Activated naive CD4-positive, alpha-beta T cell treated with anti-CD3 and anti-CD28 coated beads, Interleukin-2, amount 50 U/mL, for 24 hours (primary cell): ENCODE data around the gene CSF1R.
"Not testable (repeated sequence)": the region's sequence is repeated elsewhere in the genome, so short reads cannot be mapped to it uniquely, and the experiment has no call there.

Experiments
- H3K27ac Mint-ChIP-seq: one replicate; pipeline ENCODE4 v1.8.0; 2021; ENCODE audit warnings: mild to moderate bottlenecking, mixed read lengths
- H3K27me3 Mint-ChIP-seq: one replicate; pipeline ENCODE4 v1.8.0; 2021; ENCODE audit warnings: mixed read lengths
- H3K36me3 Mint-ChIP-seq: one replicate; pipeline ENCODE4 v1.8.0; 2021; ENCODE audit warnings: mixed read lengths
- H3K4me1 Mint-ChIP-seq: one replicate; pipeline ENCODE4 v1.8.0; 2021; ENCODE audit warnings: mixed read lengths
- H3K4me3 Mint-ChIP-seq: one replicate; pipeline ENCODE4 v1.8.0; 2021; ENCODE audit warnings: mild to moderate bottlenecking, mixed read lengths
- H3K9me3 Mint-ChIP-seq: one replicate; pipeline ENCODE4 v1.8.0; 2021; ENCODE audit warnings: mixed read lengths

Gene CSF1R

DNA sequence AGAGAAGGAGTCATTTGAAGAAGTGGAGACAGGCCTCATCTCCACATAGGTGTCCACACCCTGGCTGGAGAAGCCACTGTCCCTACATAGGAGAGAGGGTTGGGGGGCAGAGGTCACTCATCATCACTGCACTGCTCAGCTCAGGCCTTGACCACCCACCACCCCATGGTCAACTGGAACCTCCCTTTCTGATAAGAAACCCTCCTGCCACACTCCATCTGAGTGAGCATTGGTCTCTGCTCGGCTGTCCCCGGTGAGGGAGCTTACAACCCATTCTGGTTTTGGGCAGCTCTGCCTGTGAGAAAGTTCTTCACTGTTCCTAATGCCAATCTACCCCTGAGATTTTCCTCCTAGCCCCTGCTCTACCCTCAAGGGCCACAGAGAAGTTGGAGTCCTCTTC, 28.8 kb downstream of the CSF1R start:
- Mint-ChIP-seq H3K27me3 (no peaks in the 10 kb centered on the region), H3K27ac (no peak overlapping the region), H3K4me1 (no peaks in the 10 kb centered on the region), H3K4me3 (no peak overlapping the region), H3K9me3 (no peaks in the 10 kb centered on the region), H3K36me3 (peaks cover 4% of the 10 kb centered on the region)

DNA sequence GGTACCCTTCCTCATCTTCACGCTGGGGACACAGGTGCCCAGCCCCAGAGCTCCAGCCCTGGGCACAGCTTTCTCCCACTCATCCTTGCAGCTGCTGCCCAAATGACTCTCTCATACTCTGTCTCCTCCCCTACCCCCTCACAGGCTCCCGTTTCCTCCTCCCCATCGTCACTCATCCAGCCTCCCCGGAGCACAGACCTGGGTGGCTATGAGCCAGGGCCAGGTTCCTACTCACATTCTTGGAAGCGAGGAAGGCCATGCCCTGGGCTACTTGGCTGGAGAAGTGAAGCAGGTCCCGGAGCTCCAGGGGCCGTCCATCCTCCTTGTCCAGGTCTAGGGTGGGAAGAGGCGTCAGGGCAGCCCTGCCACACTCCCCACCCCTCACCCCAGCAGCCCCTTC, 29.3 kb downstream of the CSF1R start:
- peak overlapping the region; percentile 21 for H3K27ac Mint-ChIP-seq
- no peaks in the 10 kb centered on the region for H3K27me3 Mint-ChIP-seq
- no peaks in the 10 kb centered on the region for H3K9me3 Mint-ChIP-seq
- peaks cover 4% of the 10 kb centered on the region for H3K36me3 Mint-ChIP-seq
- no peaks in the 10 kb centered on the region for H3K4me1 Mint-ChIP-seq
- H3K4me3 Mint-ChIP-seq, result no peak overlapping the region

DNA sequence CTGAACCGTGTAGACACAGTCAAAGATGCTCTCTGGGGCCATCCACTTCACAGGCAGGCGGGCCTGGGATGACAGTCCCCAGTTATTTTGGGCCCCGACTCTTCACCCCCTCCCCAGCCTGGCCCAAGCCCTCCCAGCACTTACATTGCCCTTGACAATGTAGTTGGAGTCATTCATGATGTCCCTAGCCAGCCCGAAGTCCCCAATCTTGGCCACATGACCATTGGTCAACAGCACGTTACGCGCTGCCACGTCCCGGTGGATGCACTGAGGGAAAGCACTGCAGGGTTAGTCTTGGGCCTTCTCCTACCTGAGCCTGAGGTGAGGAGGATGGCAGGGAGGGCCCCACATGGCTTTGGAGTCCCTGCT, 30.3 kb downstream of the CSF1R start:
- no peaks in the 10 kb centered on the region for H3K27me3 Mint-ChIP-seq
- no peaks in the 10 kb centered on the region for H3K9me3 Mint-ChIP-seq
- no peak overlapping the region for H3K27ac Mint-ChIP-seq
- H3K36me3 Mint-ChIP-seq, result peaks cover 4% of the 10 kb centered on the region
- no peak overlapping the region for H3K4me3 Mint-ChIP-seq
- H3K4me1 Mint-ChIP-seq, result no peaks in the 10 kb centered on the region

DNA sequence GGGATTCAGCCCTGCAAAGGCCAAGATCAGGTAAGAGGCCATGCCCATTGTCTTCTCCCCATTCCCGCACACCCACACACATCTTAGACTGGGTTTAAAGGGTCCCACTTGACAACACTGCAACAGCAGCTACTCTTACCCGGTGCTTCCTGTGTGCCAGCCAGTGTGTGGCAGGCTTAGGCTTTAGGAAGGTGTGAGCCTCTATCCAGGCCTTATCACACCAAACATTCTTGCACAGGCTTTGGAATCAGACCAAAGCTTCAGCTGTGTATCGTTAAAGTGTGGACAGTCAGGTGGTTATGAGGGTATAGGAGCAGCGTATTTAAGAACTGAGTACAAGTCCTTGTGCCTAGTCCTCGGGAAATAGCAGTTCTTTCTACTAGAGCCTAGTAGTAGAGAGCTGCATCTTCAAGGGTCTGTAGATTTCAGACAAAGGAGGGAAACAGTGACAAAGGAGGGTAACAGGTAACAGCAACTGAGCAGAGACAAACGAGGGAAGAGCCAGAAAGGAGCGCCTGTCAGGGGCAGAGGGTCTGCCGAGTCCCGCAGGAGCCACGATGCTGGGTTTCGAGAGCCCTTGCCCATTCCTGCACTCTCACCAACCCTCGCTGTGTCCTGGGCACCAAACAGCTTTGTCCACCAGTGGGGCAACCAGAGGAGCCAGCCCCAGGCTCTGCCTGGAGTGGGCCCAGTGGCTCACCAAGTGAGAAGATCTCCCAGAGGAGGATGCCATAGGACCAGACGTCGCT, 30.9 kb downstream of the CSF1R start:
- Mint-ChIP-seq H3K27ac (no peak overlapping the region), H3K27me3 (no peaks in the 10 kb centered on the region), H3K9me3 (no peaks in the 10 kb centered on the region), H3K4me1 (no peaks in the 10 kb centered on the region), H3K36me3 (peaks cover 7% of the 10 kb centered on the region), H3K4me3 (no peak overlapping the region)

DNA sequence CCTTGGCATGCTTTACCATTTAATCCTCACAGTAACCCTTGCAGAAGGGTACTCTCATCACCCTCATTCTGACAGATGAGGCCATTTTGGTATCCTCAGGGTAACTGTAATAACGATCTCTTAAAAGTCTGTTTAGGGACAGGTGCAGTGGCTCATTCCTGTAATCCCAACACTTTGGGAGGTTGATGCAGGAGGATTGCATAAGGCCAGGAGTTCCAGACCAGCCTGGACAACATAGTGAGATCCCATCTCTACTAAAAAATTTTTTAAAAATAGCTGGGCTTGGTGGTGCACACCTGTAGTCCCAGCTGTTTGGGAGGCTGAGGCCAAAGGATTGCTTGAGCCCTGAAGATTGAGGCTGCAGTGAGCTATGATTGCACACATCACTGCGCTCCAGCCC, 31.8 kb downstream of the CSF1R start:
- Mint-ChIP-seq H3K27ac (no peak overlapping the region), H3K36me3 (peaks cover 9% of the 10 kb centered on the region), H3K4me1 (no peaks in the 10 kb centered on the region), H3K9me3 (no peaks in the 10 kb centered on the region), H3K4me3 (no peak overlapping the region), H3K27me3 (no peaks in the 10 kb centered on the region)

DNA sequence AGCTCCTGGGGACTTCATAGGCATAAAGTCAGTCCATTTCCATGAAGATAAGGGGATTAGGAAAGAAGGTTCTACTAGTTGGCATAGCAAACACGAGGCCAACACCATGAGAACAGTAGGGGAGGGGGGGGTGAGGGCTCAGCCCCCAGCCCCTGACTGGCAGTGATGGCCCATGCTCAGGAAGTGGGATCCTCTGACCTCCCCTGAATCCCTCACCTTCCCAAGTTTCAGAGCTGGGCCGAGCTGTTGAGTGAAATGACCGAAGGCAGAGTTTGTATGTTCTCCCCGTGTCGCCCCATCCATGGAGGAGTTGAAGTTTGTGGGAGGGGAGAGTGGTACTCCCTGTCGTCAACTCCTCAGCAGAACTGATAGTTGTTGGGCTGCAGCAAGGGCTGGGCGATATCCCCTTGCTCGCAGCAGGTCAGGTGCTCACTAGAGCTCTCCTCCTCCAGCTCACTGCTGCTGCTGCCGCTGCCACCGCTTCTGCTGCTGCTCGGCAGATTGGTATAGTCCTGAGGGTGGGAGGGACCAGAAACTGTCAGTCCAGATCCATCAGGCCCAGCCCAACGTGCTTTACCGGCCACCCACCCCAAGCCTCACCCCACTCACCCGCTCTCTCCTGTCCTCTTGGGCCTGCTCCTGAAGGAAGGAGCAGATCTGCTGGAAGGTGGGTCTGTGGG, 32.5 kb downstream of the CSF1R start:
- no peaks in the 10 kb centered on the region for H3K27me3 Mint-ChIP-seq
- no peaks in the 10 kb centered on the region for H3K9me3 Mint-ChIP-seq
- peak overlapping the region; percentile 35 for H3K27ac Mint-ChIP-seq
- no peaks in the 10 kb centered on the region for H3K4me1 Mint-ChIP-seq
- peaks cover 9% of the 10 kb centered on the region for H3K36me3 Mint-ChIP-seq
- no peak overlapping the region for H3K4me3 Mint-ChIP-seq

DNA sequence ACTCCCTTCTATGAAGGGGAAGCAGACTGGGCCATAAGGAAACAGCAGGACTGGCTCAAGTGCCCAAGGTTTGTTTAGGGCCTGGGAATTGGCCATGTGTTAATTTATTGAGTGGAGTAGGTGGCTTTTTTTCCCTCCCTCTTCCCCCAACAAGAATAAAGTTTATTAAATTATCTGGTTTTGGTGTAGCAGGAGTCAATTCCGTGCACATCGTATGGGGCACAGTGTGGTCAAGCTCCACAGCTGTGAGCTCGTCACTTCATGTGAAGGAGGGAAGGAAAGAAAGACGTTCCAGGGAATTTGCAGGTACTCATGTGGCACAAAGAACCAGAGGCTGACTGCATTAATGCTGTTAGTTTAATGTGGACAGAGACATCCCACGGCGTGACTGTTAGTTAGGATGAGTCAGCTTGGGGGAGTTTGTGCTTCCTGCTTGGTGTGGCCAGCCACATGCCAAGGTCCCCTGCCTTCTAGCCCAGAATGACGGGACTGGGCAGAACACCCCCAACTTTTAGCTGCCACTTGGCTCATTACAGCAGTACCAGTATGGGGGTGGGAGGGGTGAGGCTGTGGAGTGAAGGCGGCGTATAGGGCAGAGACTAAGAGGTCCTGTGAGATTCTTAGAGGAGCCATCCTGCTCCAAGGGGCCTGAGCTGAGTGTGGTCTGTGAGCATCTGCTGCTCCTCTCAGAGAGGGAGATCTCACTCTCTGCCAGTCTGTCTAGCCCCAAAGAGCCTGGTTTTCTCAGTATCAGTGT, 33.2 kb downstream of the CSF1R start:
- peaks cover 10% of the 10 kb centered on the region for H3K36me3 Mint-ChIP-seq
- H3K27me3 Mint-ChIP-seq, result no peaks in the 10 kb centered on the region
- no peak overlapping the region for H3K4me3 Mint-ChIP-seq
- H3K27ac Mint-ChIP-seq, result peak overlapping the region; percentile 35
- H3K9me3 Mint-ChIP-seq, result no peaks in the 10 kb centered on the region
- H3K4me1 Mint-ChIP-seq, result no peaks in the 10 kb centered on the region

DNA sequence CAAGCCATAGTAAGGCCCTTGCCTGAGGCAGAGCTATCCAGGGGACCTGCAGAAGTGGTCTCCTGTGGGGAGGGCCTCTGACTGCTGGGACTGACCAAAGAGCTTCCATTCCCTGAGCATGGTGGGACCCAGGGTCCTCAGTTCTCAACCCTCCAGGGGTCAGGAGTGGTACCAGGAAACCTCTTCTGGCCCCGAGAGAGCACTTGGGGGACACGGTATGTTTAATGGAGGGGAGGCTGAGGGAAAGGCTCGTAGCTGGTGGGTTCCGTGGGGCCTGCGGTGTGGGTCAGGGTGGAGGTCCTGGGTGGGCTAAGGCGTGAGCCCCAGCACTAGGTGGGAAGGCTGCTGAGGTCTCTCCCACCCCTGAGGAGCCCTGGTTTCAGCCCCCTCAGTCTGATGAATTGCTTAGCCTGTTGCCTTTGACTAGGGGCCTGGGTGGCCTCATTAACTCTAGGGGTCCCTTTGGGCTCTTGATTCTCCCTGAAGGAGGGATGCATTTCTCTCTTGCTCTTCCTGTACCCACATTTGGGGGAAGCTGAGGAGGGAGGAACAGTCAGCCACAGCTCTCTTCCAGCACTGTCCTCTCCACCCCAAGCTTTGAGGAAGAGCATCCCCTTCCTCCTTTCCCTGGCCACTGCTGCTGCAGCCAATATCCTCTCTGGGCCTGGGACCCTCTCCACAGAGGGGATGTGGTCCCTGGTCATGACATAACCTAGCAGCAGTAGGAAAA, 34.0 kb downstream of the CSF1R start:
- Mint-ChIP-seq H3K27me3 (no peaks in the 10 kb centered on the region), H3K9me3 (no peaks in the 10 kb centered on the region), H3K27ac (no peak overlapping the region), H3K36me3 (peaks cover 10% of the 10 kb centered on the region), H3K4me1 (no peaks in the 10 kb centered on the region), H3K4me3 (no peak overlapping the region)

DNA sequence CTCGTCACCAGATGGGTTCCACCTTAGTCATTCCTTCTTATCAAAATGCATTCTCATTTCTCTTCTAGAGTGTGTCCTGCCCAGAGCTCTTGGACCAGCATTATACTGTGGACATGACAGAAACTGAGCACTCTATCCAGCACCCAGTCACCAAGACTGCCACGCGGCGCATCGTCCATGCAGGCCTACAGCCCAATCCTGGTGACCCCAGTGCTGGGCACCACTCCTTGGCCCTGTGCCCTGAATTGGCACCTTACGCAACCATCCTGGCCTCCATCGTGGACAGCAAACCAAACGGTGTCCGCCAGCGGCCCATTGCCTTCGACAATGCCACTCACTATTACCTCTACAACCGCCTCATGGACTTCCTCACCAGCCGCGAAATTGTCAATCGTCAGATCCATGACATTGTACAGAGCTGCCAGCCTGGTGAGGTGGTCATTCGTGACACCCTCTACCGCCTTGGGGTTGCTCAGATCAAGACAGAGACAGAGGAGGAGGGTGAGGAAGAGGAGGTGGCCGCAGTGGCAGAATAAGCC, 34.6 kb downstream of the CSF1R start:
- H3K27me3 Mint-ChIP-seq, result no peaks in the 10 kb centered on the region
- H3K4me3 Mint-ChIP-seq, result no peak overlapping the region
- H3K27ac Mint-ChIP-seq, result no peak overlapping the region
- H3K36me3 Mint-ChIP-seq, result peaks cover 10% of the 10 kb centered on the region
- H3K4me1 Mint-ChIP-seq, result no peaks in the 10 kb centered on the region
- no peaks in the 10 kb centered on the region for H3K9me3 Mint-ChIP-seq

DNA sequence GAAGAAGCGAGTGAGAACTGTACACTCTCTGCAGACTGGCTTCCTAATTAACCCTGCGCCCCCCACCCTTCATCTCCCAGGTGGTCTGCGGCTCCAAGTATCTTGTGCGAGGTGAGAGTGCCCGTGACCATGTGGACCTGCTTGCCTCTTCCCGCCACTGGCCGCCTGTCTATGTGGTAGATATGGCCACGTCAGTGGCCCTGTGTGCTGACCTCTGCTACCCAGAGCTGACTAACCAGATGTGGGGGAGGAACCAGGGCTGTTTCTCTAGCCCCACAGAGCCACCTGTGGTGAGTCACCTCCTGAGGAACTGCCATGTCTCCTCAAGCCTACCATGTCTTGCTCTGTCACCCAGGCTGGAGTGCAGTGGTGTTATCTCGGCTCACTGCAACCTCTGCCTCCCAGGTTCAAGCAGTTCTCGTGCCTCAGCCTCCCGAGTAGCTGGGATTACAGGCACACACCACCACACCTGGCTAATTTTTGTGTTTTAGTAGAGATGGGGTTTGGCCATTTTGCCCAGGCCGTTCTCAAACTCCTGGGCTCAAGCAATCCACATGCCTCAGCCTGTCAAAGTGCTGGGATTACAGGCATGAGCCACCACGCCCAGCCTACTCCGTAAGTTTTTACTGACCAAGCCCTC, 36.1 kb downstream of the CSF1R start:
- H3K27ac Mint-ChIP-seq, result not testable (repeated sequence)

DNA sequence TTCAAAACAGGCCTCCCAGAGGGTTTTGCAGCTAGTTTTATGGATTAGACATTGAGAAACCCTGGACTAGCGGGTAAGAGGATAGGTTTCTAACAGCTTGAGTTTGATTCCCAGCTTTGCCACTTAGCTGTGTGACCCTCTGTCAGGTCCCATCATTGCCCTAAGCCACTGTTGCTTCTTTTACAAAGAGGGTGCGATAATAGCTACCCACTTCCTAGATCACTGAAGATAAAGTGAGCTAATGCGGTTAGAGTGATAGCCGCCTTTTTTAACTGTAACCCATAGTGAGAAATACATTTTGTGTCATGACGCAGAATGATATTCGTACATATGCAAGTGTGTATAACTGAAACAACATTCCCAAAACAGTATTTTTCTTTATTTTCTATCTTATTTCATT, 40.3 kb downstream of the CSF1R start:
- no peak overlapping the region for H3K4me3 Mint-ChIP-seq
- H3K9me3 Mint-ChIP-seq, result no peaks in the 10 kb centered on the region
- no peaks in the 10 kb centered on the region for H3K27me3 Mint-ChIP-seq
- no peak overlapping the region for H3K27ac Mint-ChIP-seq
- peaks cover 16% of the 10 kb centered on the region for H3K4me1 Mint-ChIP-seq
- peaks cover 22% of the 10 kb centered on the region for H3K36me3 Mint-ChIP-seq

More for the DNA sequence above, 36.1 kb downstream of the CSF1R start:
- H3K27me3 Mint-ChIP-seq, H3K4me1 Mint-ChIP-seq, H3K4me3 Mint-ChIP-seq, H3K9me3 Mint-ChIP-seq: not testable (repeated sequence)
- H3K36me3 Mint-ChIP-seq, result peaks cover 10% of the 10 kb centered on the region

DNA sequence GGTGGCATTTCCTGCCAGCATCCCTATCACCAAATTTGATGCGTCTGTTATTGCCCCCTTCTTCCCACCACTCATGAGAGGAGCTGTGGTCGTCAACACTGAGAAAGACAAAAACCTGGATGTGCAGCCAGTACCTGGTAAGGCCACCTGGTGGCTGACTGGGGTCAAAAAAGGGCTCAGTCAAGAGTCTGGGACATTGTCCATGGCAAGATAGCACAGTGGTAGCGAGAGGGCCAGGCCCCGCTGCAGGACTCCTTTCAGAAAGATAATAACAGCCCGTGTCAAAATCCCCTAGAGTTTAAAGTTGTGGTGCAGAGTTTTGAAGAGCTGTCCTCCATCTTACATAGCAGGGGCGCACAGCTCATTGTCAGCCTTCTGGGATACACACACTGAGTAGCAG, 40.8 kb downstream of the CSF1R start:
- Mint-ChIP-seq H3K27ac (peak overlapping the region; percentile 38), H3K9me3 (no peaks in the 10 kb centered on the region), H3K4me3 (no peak overlapping the region), H3K4me1 (peaks cover 16% of the 10 kb centered on the region), H3K36me3 (peaks cover 19% of the 10 kb centered on the region), H3K27me3 (no peaks in the 10 kb centered on the region)

DNA sequence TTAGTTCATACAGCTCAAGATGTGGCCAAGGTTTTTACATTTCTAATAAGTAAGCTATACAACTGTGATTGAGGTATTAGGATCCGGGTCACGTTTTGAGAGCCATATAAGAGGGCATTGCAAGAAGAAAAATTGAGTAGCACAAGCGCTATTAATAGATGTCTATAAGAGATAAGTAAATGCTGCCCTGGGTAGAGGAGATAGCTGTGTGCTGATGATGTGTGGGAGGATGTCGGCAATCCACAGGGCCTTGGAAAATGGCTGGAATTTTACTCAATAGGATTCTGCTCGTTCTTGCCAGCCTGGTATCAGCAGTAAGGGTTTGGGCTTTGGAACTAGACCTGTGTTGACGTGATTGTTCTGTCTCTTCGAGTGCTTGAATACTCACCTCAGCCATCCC, 41.6 kb downstream of the CSF1R start:
- peaks cover 18% of the 10 kb centered on the region for H3K36me3 Mint-ChIP-seq
- H3K4me3 Mint-ChIP-seq, result no peak overlapping the region
- H3K9me3 Mint-ChIP-seq, result no peaks in the 10 kb centered on the region
- peaks cover 16% of the 10 kb centered on the region for H3K4me1 Mint-ChIP-seq
- no peaks in the 10 kb centered on the region for H3K27me3 Mint-ChIP-seq
- H3K27ac Mint-ChIP-seq, result no peak overlapping the region

DNA sequence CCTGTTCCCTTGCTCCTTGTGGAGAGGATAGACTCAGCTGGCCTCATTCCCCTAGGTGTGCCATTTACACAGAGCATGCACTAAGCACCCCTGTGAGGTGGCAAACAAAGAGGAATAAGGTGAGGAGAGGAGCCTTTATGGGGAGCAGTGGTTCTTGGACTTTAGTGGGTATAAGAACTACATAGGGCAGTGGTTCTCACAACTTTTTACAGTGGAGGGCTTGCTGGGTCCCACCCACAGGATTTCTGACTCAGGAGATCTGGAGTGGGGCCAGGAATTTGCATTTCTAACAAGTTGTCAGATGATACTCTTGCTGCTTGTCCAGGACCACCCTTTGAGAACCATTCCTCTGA, 42.0 kb downstream of the CSF1R start:
- Mint-ChIP-seq H3K27me3 (no peaks in the 10 kb centered on the region), H3K9me3 (no peaks in the 10 kb centered on the region), H3K4me3 (no peak overlapping the region), H3K36me3 (peaks cover 18% of the 10 kb centered on the region), H3K4me1 (peaks cover 16% of the 10 kb centered on the region), H3K27ac (peak overlapping the region; percentile 63)

DNA sequence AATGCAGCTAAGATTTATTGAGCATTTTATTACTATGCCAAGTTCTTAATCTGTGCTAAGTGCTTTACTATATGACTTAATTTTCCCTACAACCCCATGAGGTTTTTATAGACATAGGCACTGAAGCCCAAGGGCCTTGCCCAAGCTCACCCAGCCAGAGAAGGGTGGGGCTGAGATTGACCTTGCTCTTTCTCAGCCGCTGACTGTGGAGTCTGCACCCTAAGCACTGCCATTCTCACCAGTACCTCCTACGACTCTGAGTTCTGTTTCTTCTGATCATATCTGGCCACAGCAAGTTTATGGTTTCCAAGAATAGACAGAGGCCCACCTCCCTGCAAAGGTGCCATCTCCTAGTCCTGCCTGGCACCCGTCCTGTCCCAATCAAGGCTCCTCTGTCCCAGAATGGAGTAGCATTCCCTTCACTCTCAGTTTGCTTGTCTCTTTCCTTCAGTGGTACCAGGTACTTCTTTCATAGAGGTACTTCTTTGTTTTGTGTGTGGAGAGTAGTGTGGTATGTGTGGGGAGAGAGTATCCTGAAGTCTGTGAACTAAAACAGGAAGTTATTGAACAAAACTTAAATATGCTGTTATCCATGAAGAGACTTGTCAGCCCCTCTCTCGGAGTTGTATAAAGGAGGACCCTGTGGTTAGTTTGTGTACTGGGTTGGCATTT, 42.6 kb downstream of the CSF1R start:
- Mint-ChIP-seq H3K36me3 (peaks cover 18% of the 10 kb centered on the region), H3K27ac (peak overlapping the region; percentile 63)

More for the DNA sequence above, 42.6 kb downstream of the CSF1R start:
- H3K4me3 Mint-ChIP-seq, result no peak overlapping the region
- H3K9me3 Mint-ChIP-seq, result no peaks in the 10 kb centered on the region
- H3K4me1 Mint-ChIP-seq, result peaks cover 16% of the 10 kb centered on the region
- no peaks in the 10 kb centered on the region for H3K27me3 Mint-ChIP-seq
